ENCODE measurements around the gene FBXO8.
A peak's percentile ranks its signal among the peaks of the same experiment; 100 is the strongest.

The FBXO8 gene

DNA sequence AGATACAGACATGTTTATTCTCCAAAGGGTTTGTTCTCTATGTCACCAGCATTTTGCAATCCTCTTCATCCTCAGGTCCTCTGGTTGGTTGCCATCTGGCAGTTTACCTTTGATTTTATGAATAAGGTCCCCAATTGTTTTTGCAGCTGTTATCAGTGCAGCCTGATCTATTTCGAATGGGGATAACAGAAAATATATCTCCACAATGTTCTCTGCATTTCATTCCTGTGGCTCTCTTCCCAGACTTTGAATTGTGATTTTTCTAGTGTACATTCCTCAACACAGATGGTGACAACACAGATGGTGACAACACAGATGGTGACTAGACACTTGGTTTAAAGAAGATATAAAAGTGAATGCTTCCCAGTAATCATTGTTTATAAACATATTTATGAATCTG lies 74.1 kb downstream of the FBXO8 start:
- H3K27ac ChIP-seq = no peak overlapping the region
- ChIA-PET CTCF (no interaction called here), POLR2A (ENCODE audit: low non-redundant PET) (no interaction called here)
- DNase-seq (ENCODE audit: low spot score) = no peak
- TF ChIP-seq, protein P1, sequence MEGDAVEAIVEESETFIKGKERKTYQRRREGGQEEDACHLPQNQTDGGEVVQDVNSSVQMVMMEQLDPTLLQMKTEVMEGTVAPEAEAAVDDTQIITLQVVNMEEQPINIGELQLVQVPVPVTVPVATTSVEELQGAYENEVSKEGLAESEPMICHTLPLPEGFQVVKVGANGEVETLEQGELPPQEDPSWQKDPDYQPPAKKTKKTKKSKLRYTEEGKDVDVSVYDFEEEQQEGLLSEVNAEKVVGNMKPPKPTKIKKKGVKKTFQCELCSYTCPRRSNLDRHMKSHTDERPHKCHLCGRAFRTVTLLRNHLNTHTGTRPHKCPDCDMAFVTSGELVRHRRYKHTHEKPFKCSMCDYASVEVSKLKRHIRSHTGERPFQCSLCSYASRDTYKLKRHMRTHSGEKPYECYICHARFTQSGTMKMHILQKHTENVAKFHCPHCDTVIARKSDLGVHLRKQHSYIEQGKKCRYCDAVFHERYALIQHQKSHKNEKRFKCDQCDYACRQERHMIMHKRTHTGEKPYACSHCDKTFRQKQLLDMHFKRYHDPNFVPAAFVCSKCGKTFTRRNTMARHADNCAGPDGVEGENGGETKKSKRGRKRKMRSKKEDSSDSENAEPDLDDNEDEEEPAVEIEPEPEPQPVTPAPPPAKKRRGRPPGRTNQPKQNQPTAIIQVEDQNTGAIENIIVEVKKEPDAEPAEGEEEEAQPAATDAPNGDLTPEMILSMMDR (conservative IDR thresholded peaks at IDR 0.05; ENCODE audit: low read depth) = no peak

DNA sequence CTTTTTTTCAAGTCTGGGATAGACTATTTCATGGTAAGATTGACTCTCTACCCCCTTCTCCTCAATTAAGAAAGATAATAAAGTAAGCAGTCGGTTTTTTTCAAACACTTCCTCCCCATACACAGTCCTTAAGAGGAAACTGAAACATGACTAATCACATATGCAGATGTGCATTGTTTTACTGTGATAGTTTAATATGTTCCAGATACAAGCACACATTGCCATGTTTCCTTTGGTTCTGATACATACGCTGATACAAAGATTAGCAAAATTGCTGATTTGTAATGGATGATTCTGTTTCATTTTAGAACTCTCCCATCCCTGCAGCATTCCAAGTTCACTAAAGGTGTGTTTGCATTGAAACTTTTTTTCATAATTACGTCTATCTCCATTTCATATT lies 76.1 kb downstream of the FBXO8 start:
- ChIA-PET POLR2A (ENCODE audit: low non-redundant PET) (no interaction called here), CTCF (no interaction called here)
- no peak for DNase-seq (ENCODE audit: low spot score)
- TF ChIP-seq, protein P1 (conservative IDR thresholded peaks at IDR 0.05; ENCODE audit: low read depth) = no peak
- no peak overlapping the region for H3K27ac ChIP-seq

DNA sequence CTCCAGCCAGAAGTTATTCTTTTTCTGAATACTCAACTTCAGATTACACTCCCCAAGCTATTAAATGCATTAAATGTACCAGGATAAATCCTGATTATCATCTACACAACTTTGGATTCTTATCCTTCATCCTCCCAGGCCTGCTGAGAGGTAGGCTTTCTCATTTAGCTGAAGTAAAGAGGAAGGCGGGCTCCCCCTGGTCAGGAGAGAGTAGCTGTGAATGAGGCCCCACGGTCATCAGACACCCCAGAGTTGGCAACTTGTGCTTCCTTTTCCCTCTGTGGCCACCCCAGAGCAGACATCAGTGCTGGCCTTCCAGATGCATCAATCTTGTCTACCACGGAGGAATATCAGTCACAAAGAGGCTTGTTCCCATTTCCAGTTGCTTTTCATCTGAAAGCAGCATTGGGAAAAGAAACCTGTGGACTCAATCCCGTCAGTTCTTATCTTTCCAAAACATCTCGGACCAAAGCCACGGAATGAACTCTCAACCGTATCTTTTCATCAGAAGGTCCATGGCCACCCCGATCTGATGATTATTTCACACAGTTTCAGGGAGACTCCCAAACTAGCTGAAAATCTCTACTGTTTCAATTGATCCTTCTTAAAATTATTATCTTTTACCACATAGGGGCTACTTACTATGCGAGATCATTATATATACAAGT lies 79.2 kb downstream of the FBXO8 start:
- TF ChIP-seq, protein P1 (conservative IDR thresholded peaks at IDR 0.05; ENCODE audit: low read depth) = no peak
- H3K27ac ChIP-seq = no peak overlapping the region
- CTCF ChIA-PET = interaction anchor here (0.6 kb wide), 1 partner anchor 445 kb away, joined by 3 read pairs; no protein-coding TSS in a partner anchor
- no peak for DNase-seq (ENCODE audit: low spot score)
- POLR2A ChIA-PET (ENCODE audit: low non-redundant PET) = no interaction called here

DNA sequence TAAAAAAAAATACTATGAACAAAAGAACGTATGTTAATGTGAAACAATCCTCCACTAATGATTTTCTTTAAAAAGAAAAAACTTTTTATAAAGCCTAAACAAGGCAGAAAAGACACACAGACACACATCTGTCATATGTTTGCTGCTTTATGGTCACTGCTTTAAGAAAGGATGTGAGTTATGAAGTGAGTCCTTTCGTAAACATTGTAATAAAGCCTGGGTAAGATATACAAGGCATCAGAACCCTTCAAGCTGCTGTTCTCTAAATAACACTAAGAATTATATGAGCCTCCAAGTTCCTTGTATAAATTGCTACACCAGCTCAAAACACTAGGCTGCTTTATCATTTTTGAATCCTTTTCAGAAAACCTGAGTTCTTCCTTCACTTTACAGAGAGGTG lies 81.6 kb downstream of the FBXO8 start:
- POLR2A ChIA-PET (ENCODE audit: low non-redundant PET) = no interaction called here

DNA sequence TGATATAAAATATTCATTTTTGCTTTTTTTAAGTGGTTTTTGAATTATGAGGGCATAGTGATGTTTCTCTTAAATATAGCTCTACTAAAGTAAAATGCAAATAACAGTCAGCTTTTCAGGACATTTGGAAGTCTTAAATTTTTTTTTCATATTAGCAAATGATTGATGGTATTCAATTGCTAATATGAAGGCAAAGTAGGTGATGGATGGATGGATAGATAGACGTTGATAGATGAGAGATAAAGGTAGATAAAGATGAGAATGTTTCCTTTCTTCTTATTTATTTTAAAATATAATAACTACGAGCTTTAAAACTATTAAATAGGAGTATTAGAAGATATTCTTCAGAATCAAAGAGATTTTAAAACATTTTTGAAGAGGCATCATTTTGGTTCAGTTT lies 83.7 kb downstream of the FBXO8 start:
- no peak for DNase-seq (ENCODE audit: low spot score)
- ChIA-PET CTCF (no interaction called here), POLR2A (ENCODE audit: low non-redundant PET) (no interaction called here)
- TF ChIP-seq, protein P1 (conservative IDR thresholded peaks at IDR 0.05; ENCODE audit: low read depth) = no peak
- no peak overlapping the region for H3K27ac ChIP-seq

More for the DNA sequence above, 81.6 kb downstream of the FBXO8 start:
- TF ChIP-seq, protein P1 (conservative IDR thresholded peaks at IDR 0.05; ENCODE audit: low read depth) = no peak
- DNase-seq (ENCODE audit: low spot score) = no peak
- CTCF ChIA-PET = interaction anchor here (0.7 to 0.8 kb wide), 2 partner anchors 10 to 30 kb away, joined by 3 to 8 read pairs; no protein-coding TSS in a partner anchor
- no peak overlapping the region for H3K27ac ChIP-seq

DNA sequence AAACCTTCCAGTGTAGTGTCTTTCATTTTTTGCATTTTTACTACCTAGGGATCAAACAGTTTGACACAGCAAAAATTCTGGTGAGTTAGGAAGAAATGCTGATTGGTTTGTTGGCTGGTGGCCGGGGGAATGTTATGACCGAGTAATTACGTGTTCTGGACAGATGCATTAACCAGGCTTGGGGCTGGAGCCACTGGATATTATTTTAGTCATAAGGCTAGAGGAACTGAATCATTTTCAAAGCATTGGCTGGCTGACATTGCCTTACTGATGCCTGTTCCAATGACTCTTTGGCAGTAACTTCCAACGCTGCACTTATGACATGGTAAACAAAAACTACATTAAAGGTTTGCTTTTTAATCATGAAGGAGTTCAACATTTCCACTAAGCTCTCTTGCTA lies 84.6 kb downstream of the FBXO8 start:
- peak; percentile 68 for DNase-seq (ENCODE audit: low spot score)
- TF ChIP-seq, protein P1 (conservative IDR thresholded peaks at IDR 0.05; ENCODE audit: low read depth) = no peak
- H3K27ac ChIP-seq = no peak overlapping the region
- POLR2A ChIA-PET (ENCODE audit: low non-redundant PET) = no interaction called here
- CTCF ChIA-PET = no interaction called here
